Panc1 (cell line): Measurements from ENCODE around the gene FYB2. TPM values are rescaled to one million over a fixed set of nuclear protein-coding genes. Genes with fewer than 3 reads are reported as not detected.

Experiments used
- ATAC-seq: fragments of 200-7000 bp; cut with Tn5 transposase; 2 replicates; pipeline ENCODE4 v1.9.1; 2020; ENCODE audit warnings: mild to moderate bottlenecking, moderate library complexity
- BruUV-seq: library from RNA; stranded (reverse); fragments of 400-500 nt; replicated peaks from 2 replicates; lab custom pipeline; 2021; lab: Mats Ljungman, UMichigan
- CTCF ChIA-PET: fragments of 300-600 bp; sonication (Branson Sonifier 250); formaldehyde crosslinking; loops from one replicate; lab custom pipeline; 2022; ENCODE audit warnings: antibody characterized with exemption; lab: Charles Lee
- POLR2A ChIA-PET: fragments of 300-600 bp; sonication (Branson Sonifier 250); formaldehyde crosslinking; loops from one replicate; lab custom pipeline; 2022; ENCODE audit warnings: antibody characterized with exemption; lab: Charles Lee
- DNase-seq: peaks from one replicate; pipeline ENCODE4 v3.0.0-alpha.2; 2010; ENCODE audit warnings: low read depth, low spot score
- H3K27ac ChIP-seq: 2 replicates; pipeline ENCODE4 v1.5.1; 2011; ENCODE audit warnings: mild to moderate bottlenecking, low read length, inconsistent platforms
- H3K27me3 ChIP-seq: fragments of 200-500 bp; sonication (Bioruptor generic); 2 replicates; pipeline ENCODE4 v1.6.0; 2014; ENCODE audit warnings: low read length, inconsistent platforms; ENCODE audit not compliant: control insufficient read depth, insufficient read depth
- H3K36me3 ChIP-seq: fragments of 200-500 bp; sonication (Bioruptor generic); 2 replicates; pipeline ENCODE4 v1.5.1; 2014; ENCODE audit warnings: inconsistent platforms, mild to moderate bottlenecking, low read length, moderate library complexity; ENCODE audit not compliant: control insufficient read depth, insufficient read depth
- H3K4me1 ChIP-seq: 2 replicates; pipeline ENCODE4 v1.5.1; 2011; ENCODE audit warnings: inconsistent platforms, mild to moderate bottlenecking, low read length, moderate library complexity; ENCODE audit not compliant: control insufficient read depth, insufficient read depth
- H3K4me3 ChIP-seq, 2 experiments: 2 replicates each; pipeline ENCODE4 v1.5.1; 2011 to 2012; ENCODE audit warnings: low read depth in 2 of 2, low read length in 2 of 2, mild to moderate bottlenecking in 2 of 2, inconsistent platforms in 1 of 2, moderate library complexity in 1 of 2
- H3K9me3 ChIP-seq: fragments of 200-500 bp; sonication (Bioruptor generic); 2 replicates; pipeline ENCODE4 v1.5.1; 2014; ENCODE audit warnings: low read depth, mild to moderate bottlenecking, inconsistent platforms, low read length, moderate library complexity; ENCODE audit not compliant: control insufficient read depth, insufficient read depth
- CTCF ChIP-seq: fragments of 450-650 bp; IDR thresholded peaks from 2 replicates; pipeline ENCODE4 v1.5.1; 2017; ENCODE audit warnings: mild to moderate bottlenecking
- POLR2AphosphoS5 ChIP-seq: IDR thresholded peaks from 2 replicates; pipeline ENCODE4 v1.6.1; 2012; ENCODE audit warnings: mild to moderate bottlenecking, low read depth, low read length, moderate library complexity
- REST ChIP-seq, 2 experiments: IDR thresholded peaks; 2 replicates each; pipeline ENCODE4 v1.6.1; 2011 to 2012; ENCODE audit warnings: low read depth in 2 of 2, control low read depth in 1 of 2, low read length in 1 of 2, mild to moderate bottlenecking in 1 of 2, moderate library complexity in 1 of 2; ENCODE audit not compliant: insufficient read depth in 1 of 2
- SIN3A ChIP-seq: IDR thresholded peaks from 2 replicates; pipeline ENCODE4 v1.6.1; 2012; ENCODE audit warnings: low read depth, mild to moderate bottlenecking, low read length, moderate library complexity, borderline replicate concordance; ENCODE audit not compliant: insufficient read depth
- TCF7L2 ChIP-seq: IDR thresholded peaks from 2 replicates; pipeline ENCODE4 v1.6.1; 2011; ENCODE audit warnings: mild to moderate bottlenecking, low read depth, low read length, inconsistent platforms
- in situ Hi-C: cut with HindIII; loops from 2 replicates; pipeline ENCODE4 v1.10.0; 2016; ENCODE audit warnings: low sequenced_read_pairs, low pct_unique_long_range_greater_than_20kb
- intact Hi-C: fragments of 100-400 bp; cut with micrococcal nuclease; formaldehyde crosslinking; loops from one replicate; pipeline ENCODE4 v1.10.0; 2022; ENCODE audit not compliant: unreplicated experiment
- total RNA-seq: library from RNA; stranded (reverse); gene quantifications from one replicate; pipeline ENCODE4 v1.2.1, GENCODE V29; 2021; ENCODE audit not compliant: unreplicated experiment

The FYB2 gene
- total RNA-seq, 1 experiment from 2014 or later, result 0.49 TPM

GRCh38 chr1:56713112-56713511, 106.1 kb downstream of the FYB2 start:
- H3K27me3 ChIP-seq, result no peaks in the 10 kb centered on the region
- DNase-seq (no peak), ATAC-seq (no peak)
- H3K4me1 ChIP-seq, result peaks cover 7% of the 10 kb centered on the region
- no TSS peak for BruUV-seq
- CTCF ChIA-PET, result no interaction called here
- no peak overlapping the region for H3K27ac ChIP-seq
- POLR2A ChIA-PET, result interaction anchor here (0.6 kb wide), 1 partner anchor 109 kb away, joined by 10 read pairs; no protein-coding TSS in a partner anchor
- H3K9me3 ChIP-seq, result no peaks in the 10 kb centered on the region
- in situ Hi-C loops, result no loop called here
- H3K36me3 ChIP-seq, result no peaks in the 10 kb centered on the region; the same call in 1 of the 2 replicates
- H3K4me3 ChIP-seq, result no peak overlapping the region
- TF ChIP-seq TCF7L2, result no peak
- intact Hi-C loops, result no loop called here

- Histone ChIP-seq H3K4me3 (no peak overlapping the region), H3K27ac (no peak overlapping the region), H3K9me3 (no peaks in the 10 kb centered on the region), H3K36me3 (peaks cover 5% of the 10 kb centered on the region), H3K27me3 (no peaks in the 10 kb centered on the region), H3K4me1 (peaks cover 7% of the 10 kb centered on the region)
- POLR2A ChIA-PET, result no interaction called here
- DNase-seq (no peak), ATAC-seq (no peak)
- intact Hi-C loops (no loop called here), in situ Hi-C loops (no loop called here)
- TF ChIP-seq TCF7L2 (no peak), POLR2AphosphoS5 (no peak), SIN3A (no peak), CTCF (no peak), REST (IDR thresholded peaks at IDR 0.05; ENCODE audit: insufficient read depth in 1 of 2, low read depth in 2 of 2, low read length in 1 of 2) (no peak)
- no TSS peak for BruUV-seq
- CTCF ChIA-PET, result interaction anchor here (1.3 kb wide), 1 partner anchor 24 kb away, joined by 4 read pairs; no protein-coding TSS in a partner anchor
Observed at GRCh38 chr1:56712150-56712549, 107.1 kb downstream of the FYB2 start.

- in situ Hi-C loops (no loop called here), intact Hi-C loops (no loop called here)
- H3K4me1 ChIP-seq, result peaks cover 7% of the 10 kb centered on the region
- no peaks in the 10 kb centered on the region for H3K27me3 ChIP-seq
- no peak for TF ChIP-seq CTCF
- no peak for TF ChIP-seq POLR2AphosphoS5
- TF ChIP-seq SIN3A, result no peak
- no peak for TF ChIP-seq REST (IDR thresholded peaks at IDR 0.05; ENCODE audit: insufficient read depth in 1 of 2, low read depth in 2 of 2, low read length in 1 of 2)
- no peak for TF ChIP-seq TCF7L2
- DNase-seq (no peak), ATAC-seq (no peak)
- H3K9me3 ChIP-seq, result no peaks in the 10 kb centered on the region
- no TSS peak for BruUV-seq
- ChIA-PET CTCF (interaction anchor here (0.6 to 1.3 kb wide), 3 partner anchors 22 to 534 kb away, joined by 3 to 4 read pairs (median 4); no protein-coding TSS in a partner anchor), POLR2A (no interaction called here)
- H3K4me3 ChIP-seq, result no peak overlapping the region
- no peak overlapping the region for H3K27ac ChIP-seq
- peaks cover 11% of the 10 kb centered on the region for H3K36me3 ChIP-seq
Observed at GRCh38 chr1:56710646-56711045, 108.6 kb downstream of the FYB2 start.
